GM13977 (cell line): ENCODE results near the gene GSG1L.

Experiments
- DNase-seq: peaks from one replicate; pipeline ENCODE4 v3.0.0; 2012; ENCODE audit warnings: low spot score
- in situ Hi-C: fragments of 300-500 bp; cut with MboI; formaldehyde crosslinking; loops from one replicate; pipeline ENCODE4 v1.12.0; 2022; ENCODE audit warnings: low sequenced_read_pairs, low pct_unique_long_range_greater_than_20kb, mixed read lengths, inconsistent platforms; ENCODE audit not compliant: unreplicated experiment
- TF ChIP-seq, protein P1 (sequence below): IDR thresholded peaks from 2 replicates; pipeline ENCODE4 v1.5.1; 2012; ENCODE audit warnings: mild to moderate bottlenecking, control low read depth; ENCODE audit not compliant: insufficient read depth; ENCODE audit errors: extremely low read depth, missing control alignments

Gene GSG1L

DNA sequence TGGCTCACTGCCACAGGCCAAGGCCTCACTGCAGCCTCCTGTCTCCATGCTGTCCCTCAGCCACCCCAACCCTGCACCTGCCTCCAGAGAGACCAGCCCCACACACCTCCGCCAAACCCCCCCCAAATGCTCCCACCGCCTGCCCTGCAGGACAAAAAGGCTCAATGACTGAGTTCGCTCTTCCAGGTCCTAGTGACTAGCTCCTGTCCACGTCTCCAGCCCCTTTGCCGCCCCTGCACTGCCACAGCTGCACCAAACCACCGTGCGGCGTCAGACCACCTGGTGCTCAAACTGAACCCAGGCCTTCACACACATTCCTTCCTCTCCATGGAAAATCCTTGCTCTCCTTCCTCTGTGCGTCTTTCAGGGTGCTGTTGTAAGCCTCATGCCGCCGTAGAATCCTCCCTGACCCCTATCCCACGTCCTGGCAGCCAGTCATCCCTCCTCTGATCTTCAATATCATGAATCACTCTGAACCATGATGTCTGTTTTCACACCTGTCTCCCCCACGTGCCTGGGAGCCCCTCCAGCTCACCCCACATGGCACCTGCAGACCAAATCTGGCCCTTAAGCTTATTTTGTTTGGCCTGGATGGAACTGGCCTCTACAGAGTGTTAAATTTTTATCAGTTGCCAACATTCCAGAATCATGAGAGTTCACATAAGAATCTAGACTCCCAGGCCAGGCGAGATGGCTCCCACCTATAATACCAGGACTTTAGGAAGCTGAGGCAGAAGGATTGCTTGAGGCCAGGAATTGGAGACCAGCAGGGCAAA, 4.3 kb upstream of the GSG1L start:
- no peak for DNase-seq
- TF ChIP-seq, protein P1, sequence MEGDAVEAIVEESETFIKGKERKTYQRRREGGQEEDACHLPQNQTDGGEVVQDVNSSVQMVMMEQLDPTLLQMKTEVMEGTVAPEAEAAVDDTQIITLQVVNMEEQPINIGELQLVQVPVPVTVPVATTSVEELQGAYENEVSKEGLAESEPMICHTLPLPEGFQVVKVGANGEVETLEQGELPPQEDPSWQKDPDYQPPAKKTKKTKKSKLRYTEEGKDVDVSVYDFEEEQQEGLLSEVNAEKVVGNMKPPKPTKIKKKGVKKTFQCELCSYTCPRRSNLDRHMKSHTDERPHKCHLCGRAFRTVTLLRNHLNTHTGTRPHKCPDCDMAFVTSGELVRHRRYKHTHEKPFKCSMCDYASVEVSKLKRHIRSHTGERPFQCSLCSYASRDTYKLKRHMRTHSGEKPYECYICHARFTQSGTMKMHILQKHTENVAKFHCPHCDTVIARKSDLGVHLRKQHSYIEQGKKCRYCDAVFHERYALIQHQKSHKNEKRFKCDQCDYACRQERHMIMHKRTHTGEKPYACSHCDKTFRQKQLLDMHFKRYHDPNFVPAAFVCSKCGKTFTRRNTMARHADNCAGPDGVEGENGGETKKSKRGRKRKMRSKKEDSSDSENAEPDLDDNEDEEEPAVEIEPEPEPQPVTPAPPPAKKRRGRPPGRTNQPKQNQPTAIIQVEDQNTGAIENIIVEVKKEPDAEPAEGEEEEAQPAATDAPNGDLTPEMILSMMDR, result no peak
- in situ Hi-C loops, result no loop called here

DNA sequence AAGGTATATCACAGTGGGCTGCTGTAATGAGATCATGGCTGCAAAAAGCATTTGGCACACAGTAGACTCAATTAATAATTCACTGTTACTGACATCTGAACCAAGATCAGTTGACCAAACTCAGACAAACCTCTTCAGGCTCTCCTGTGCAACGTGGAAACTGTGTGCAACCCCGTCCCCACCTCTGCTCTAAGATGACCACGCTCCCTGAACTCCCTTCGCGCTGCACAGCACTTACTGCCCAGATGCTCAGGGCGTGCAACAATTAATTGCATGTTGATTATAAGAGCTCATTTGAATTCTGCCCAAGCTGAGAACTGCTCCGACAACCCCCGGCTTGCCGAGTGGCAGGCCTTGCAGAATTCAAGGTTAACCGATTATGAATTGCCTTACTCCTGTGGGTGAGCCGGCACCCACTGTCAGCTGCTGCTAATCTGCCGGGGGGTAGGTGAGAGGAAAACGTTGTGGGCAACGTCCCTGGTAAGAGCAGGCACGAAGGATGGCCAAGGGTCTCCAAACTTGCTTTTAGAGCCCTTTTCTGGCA, 1.3 kb upstream of the GSG1L start:
- in situ Hi-C loops, result no loop called here
- TF ChIP-seq, protein P1, result no peak
- DNase-seq, result no peak

DNA sequence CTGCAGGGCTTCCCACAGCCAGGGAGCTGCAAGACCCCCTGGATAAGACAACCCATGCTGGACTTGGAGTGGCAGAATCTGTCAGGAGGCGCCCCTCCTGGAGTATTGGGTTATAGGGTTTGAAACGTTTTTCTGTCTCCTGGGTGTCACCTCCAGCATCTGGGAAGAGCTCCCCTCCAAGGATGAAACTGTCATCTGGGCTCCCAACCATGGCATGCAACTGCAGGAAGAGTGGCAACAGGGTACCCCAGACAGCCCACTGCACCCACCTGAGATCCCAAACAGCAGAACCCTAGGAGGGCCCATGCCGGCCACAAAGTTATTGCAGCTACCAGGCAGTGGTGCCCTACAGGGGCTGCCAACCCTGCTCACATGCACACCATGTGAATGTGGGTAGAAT, 636 bp upstream of the GSG1L start:
- DNase-seq, result no peak
- TF ChIP-seq, protein P1, result no peak
- in situ Hi-C loops, result no loop called here

DNA sequence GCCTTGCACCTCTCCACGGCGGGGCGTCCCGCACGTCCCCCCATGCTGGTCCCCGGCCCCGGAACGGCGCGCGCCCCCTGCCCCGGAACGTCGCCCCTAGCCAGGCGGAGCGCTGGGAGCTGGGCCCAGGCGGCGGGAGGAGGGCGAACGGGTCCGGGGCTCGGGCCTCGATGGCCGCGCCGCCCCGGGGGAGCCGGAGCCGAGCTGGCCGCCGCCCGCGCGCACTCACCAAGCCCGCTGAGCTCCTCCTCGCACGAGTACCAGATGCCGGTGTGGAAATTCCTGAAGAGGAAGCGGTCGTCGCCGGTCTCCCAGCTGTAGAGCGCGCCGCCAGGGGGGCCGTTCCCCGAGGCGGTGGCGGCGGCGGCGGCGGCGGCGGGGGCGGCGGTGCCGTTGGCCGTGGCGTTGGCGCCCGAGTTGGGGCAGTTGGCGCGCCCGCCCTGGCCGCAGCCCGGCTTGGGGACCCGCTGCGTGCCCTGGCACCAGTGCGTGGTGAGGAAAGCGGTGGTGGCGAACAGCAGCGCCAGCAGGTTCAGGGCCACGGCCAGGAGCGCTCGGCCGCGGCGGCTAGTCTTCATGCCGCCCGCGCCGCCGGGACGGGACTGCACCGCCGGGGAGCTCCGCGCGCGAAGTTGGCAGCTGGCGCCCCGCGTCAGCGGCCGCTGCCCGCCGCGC, 530 bp downstream of the GSG1L start:
- peak; percentile 52 for DNase-seq
- in situ Hi-C loops, result no loop called here
- TF ChIP-seq, protein P1, result no peak

DNA sequence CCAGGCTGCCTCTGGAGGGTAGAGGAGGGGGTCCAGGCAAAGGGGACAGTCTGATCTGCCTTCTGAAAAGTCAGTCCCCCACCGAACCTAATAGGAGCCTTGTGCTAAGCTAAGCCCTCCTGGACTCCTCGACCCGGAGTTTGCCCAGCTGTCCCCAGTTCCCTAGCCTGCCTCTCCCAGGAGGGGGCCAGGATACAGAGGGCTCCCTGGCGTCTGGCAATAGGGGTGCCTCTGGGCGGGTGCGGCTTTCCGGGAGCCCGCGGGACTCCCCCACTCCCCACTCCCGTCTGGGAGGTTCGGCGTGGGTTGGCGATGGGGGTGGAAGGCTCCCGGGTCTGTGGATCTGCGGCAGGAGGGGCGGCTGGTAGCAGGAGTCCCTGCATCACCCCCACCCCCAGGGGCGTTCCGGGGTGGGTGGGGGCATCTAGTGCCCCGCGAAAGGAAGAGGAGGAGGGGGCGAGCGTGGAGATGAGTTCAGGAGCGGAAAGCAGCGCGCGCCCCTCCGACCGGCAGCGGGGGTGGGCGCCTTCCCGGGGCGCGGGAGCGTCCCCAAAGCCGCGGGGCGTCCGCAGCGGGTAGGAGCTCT, 1.2 kb downstream of the GSG1L start:
- no peak for DNase-seq
- TF ChIP-seq, protein P1, result no peak
- in situ Hi-C loops, result no loop called here

DNA sequence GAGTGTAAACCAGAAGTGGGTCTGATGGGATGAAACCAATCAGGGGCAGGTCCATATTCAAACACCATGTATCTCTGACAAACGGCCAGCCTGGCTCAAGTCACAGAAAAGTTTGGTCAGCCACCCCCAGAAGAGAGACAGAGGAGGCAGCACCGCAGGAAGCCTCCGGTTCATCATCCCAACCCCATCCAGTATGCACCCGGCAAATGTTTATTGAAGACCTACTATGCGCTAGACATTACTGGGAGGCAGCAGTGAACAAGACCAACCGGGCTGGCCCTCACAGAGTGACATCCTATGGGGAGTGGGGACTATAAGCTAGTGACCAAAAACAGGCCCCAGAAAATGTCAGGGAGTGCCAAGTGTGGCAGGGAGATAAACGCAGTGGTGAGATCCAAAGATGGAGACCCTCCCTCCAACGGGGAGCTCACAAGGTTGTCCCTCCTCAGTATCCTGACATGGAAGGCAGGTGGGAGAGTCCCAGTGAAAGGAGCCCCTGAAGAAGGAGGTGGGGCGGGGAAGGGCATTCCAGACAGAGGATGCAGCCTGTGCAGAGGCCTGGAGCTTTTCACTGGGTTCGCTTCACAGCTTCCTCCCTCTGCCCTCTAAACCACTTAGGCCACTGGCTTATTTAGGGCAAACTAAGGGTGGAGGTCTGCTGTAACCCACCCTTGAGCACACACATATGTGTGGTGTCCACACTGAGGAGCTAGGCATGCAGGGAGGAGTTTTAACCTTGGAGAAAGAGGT, 2.0 kb downstream of the GSG1L start:
- TF ChIP-seq, protein P1, result no peak
- no peak for DNase-seq
- in situ Hi-C loops, result no loop called here
